ENCODE data around the gene IL4R. TPM values are rescaled to one million over a fixed set of nuclear protein-coding genes. Genes with fewer than 3 reads are reported as not detected.

Gene IL4R
- polyA plus RNA-seq, 1 donor from 2014 or later: 0.07 TPM

- no peaks in the 10 kb centered on the region for H3K9me3 ChIP-seq (ENCODE audit: low read length)
- TF ChIP-seq, protein P1, sequence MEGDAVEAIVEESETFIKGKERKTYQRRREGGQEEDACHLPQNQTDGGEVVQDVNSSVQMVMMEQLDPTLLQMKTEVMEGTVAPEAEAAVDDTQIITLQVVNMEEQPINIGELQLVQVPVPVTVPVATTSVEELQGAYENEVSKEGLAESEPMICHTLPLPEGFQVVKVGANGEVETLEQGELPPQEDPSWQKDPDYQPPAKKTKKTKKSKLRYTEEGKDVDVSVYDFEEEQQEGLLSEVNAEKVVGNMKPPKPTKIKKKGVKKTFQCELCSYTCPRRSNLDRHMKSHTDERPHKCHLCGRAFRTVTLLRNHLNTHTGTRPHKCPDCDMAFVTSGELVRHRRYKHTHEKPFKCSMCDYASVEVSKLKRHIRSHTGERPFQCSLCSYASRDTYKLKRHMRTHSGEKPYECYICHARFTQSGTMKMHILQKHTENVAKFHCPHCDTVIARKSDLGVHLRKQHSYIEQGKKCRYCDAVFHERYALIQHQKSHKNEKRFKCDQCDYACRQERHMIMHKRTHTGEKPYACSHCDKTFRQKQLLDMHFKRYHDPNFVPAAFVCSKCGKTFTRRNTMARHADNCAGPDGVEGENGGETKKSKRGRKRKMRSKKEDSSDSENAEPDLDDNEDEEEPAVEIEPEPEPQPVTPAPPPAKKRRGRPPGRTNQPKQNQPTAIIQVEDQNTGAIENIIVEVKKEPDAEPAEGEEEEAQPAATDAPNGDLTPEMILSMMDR (IDR thresholded peaks at IDR 0.05; ENCODE audit: poor library complexity, severe bottlenecking): no peak
- no peak for TF ChIP-seq MXI1 (conservative IDR thresholded peaks at IDR 0.05; ENCODE audit: poor library complexity, severe bottlenecking)
- TF ChIP-seq, protein P2, sequence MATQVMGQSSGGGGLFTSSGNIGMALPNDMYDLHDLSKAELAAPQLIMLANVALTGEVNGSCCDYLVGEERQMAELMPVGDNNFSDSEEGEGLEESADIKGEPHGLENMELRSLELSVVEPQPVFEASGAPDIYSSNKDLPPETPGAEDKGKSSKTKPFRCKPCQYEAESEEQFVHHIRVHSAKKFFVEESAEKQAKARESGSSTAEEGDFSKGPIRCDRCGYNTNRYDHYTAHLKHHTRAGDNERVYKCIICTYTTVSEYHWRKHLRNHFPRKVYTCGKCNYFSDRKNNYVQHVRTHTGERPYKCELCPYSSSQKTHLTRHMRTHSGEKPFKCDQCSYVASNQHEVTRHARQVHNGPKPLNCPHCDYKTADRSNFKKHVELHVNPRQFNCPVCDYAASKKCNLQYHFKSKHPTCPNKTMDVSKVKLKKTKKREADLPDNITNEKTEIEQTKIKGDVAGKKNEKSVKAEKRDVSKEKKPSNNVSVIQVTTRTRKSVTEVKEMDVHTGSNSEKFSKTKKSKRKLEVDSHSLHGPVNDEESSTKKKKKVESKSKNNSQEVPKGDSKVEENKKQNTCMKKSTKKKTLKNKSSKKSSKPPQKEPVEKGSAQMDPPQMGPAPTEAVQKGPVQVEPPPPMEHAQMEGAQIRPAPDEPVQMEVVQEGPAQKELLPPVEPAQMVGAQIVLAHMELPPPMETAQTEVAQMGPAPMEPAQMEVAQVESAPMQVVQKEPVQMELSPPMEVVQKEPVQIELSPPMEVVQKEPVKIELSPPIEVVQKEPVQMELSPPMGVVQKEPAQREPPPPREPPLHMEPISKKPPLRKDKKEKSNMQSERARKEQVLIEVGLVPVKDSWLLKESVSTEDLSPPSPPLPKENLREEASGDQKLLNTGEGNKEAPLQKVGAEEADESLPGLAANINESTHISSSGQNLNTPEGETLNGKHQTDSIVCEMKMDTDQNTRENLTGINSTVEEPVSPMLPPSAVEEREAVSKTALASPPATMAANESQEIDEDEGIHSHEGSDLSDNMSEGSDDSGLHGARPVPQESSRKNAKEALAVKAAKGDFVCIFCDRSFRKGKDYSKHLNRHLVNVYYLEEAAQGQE (IDR thresholded peaks at IDR 0.05; ENCODE audit: borderline replicate concordance): no peak
- no peak for TF ChIP-seq EZH2 (IDR thresholded peaks at IDR 0.05; ENCODE audit: borderline replicate concordance, insufficient read depth, low read length, poor library complexity, severe bottlenecking)
- no peak for TF ChIP-seq EP300 (conservative IDR thresholded peaks at IDR 0.05; ENCODE audit: poor library complexity, severe bottlenecking)
- no peak for TF ChIP-seq TAF1 (IDR thresholded peaks at IDR 0.05; ENCODE audit: low read depth)
- no peak for TF ChIP-seq POLR2AphosphoS5 (IDR thresholded peaks at IDR 0.05)
- TF ChIP-seq SMC3 (conservative IDR thresholded peaks at IDR 0.05; ENCODE audit: poor library complexity): no peak
- no peaks in the 10 kb centered on the region for H3K27me3 ChIP-seq (ENCODE audit: insufficient read depth, low read depth, low read length)
- H3K27ac ChIP-seq (ENCODE audit: low read length): no peak overlapping the region
- H3K36me3 ChIP-seq (ENCODE audit: insufficient read depth, low read length): no peaks in the 10 kb centered on the region
- H3K9me2 ChIP-seq (ENCODE audit: insufficient read depth, low read length): no peaks in the 10 kb centered on the region
- H3K9ac ChIP-seq (ENCODE audit: low read length): no peak overlapping the region
- H2AFZ ChIP-seq (ENCODE audit: low read depth, low read length): no peak overlapping the region
- H3K79me2 ChIP-seq (replicated peaks; ENCODE audit: insufficient read depth, low read length): no peaks in the 10 kb centered on the region
- H4K20me1 ChIP-seq (ENCODE audit: insufficient read depth): no peaks in the 10 kb centered on the region
- H3F3A ChIP-seq (ENCODE audit: insufficient read depth, low read length, poor library complexity, severe bottlenecking): no peaks in the 10 kb centered on the region
- no peak overlapping the region for H3K4me2 ChIP-seq (ENCODE audit: low read length)
- no peak overlapping the region for H3K4me3 ChIP-seq (ENCODE audit: low read length)
Observed at GRCh38 chr16:27364493-27365141, 50.8 kb downstream of the IL4R start.

DNA sequence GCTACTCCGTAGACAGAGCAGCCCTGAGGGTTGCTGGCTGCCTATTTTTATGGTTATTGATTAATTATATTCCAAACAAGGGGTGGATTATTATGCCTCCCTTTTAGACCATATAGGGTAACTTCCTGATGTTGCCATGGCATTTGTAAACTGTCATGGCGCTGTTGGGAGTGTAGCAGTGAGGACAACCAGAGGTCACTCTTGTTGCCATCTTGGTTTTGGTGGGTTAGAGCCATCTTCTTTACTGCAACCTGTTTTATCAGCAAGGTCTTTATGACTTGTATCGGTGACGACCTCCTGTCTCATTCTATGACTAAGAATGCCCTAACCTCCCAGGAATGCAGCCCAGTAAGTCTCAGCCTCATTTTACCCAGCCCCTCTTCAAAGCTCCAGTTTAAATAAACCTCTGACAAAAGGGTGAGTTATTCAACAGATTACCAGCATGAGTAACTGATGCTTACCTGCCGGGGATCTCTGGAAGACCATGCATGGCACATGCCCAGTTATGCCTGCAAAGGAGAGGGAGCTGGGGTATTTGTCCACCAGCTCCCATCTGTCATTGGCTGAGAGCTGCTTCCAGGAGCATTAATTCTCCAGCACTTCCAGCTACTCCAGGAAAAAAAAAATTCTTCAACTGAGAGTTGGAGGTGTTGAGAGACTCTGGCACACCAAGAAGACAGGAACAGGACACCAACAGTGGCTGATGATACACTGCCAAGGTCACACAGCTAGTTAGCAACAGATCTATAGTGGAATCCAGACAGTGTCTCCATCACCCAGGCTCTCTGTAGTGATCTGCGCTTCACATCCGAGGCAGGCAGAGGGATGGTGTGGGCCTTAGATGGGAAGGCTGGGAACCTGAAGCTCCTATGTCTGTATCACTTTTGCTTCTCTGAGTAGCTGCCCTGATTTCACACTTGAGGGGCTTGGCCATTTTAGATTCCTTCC, 51.6 kb downstream of the IL4R start:
- H2AFZ ChIP-seq (ENCODE audit: low read depth, low read length): no peak overlapping the region
- no peaks in the 10 kb centered on the region for H3K9me3 ChIP-seq (ENCODE audit: low read length)
- no peaks in the 10 kb centered on the region for H3K27me3 ChIP-seq (ENCODE audit: insufficient read depth, low read depth, low read length)
- TF ChIP-seq RAD21 (conservative IDR thresholded peaks at IDR 0.05) (no peak), EZH2 (IDR thresholded peaks at IDR 0.05; ENCODE audit: borderline replicate concordance, insufficient read depth, low read length, poor library complexity, severe bottlenecking) (no peak), TAF1 (IDR thresholded peaks at IDR 0.05; ENCODE audit: low read depth) (no peak)
- TF ChIP-seq, protein P1 (IDR thresholded peaks at IDR 0.05; ENCODE audit: poor library complexity, severe bottlenecking): no peak
- H3K36me3 ChIP-seq (ENCODE audit: insufficient read depth, low read length): no peaks in the 10 kb centered on the region
- H3K4me2 ChIP-seq (ENCODE audit: low read length): no peak overlapping the region
- no peak overlapping the region for H3K9ac ChIP-seq (ENCODE audit: low read length)
- no peaks in the 10 kb centered on the region for H4K20me1 ChIP-seq (ENCODE audit: insufficient read depth)
- no peaks in the 10 kb centered on the region for H3K79me2 ChIP-seq (replicated peaks; ENCODE audit: insufficient read depth, low read length)
- no peak overlapping the region for H3K27ac ChIP-seq (ENCODE audit: low read length)
- no peak overlapping the region for H3K4me3 ChIP-seq (ENCODE audit: low read length)
- H3K9me2 ChIP-seq (ENCODE audit: insufficient read depth, low read length): no peaks in the 10 kb centered on the region
- H3F3A ChIP-seq (ENCODE audit: insufficient read depth, low read length, poor library complexity, severe bottlenecking): no peaks in the 10 kb centered on the region
